Measurements from ENCODE around the gene GPR153.

DNA sequence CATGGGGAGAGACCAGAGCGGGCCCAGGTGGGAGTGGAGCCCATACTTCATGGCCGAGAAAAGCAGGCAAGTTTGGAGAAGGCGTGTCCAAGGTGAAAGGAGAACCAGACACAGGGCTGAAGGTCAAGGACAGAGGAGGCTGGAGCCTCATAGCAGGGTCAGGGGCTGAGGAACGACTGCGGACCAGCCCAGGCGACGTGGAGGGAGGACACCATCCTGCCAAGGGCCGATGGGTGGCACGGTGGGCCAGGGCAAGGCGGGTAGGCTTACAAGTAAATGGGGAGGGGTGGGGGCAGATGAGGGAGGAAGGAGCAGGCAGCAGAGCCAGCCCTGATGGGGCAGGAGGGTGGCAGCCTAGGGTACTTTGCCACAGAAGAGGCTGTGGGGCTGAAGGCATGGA lies 18.2 kb upstream of the GPR153 start:
- TF ChIP-seq POLR2AphosphoS5 (IDR thresholded peaks at IDR 0.05) = no peak
- TF ChIP-seq TAF1 (IDR thresholded peaks at IDR 0.05; ENCODE audit: low read depth) = no peak
- no peak for TF ChIP-seq MXI1 (conservative IDR thresholded peaks at IDR 0.05; ENCODE audit: poor library complexity, severe bottlenecking)
- no peak for TF ChIP-seq CTCF (IDR thresholded peaks at IDR 0.05; ENCODE audit: poor library complexity, severe bottlenecking)
- TF ChIP-seq EZH2 (IDR thresholded peaks at IDR 0.05; ENCODE audit: borderline replicate concordance, insufficient read depth, low read length, poor library complexity, severe bottlenecking) = no peak
- TF ChIP-seq EP300 (conservative IDR thresholded peaks at IDR 0.05; ENCODE audit: poor library complexity, severe bottlenecking) = no peak

Measured in neural cell (in vitro differentiated cells).